ENCODE data around the gene ADGRB3.

The ADGRB3 gene

GRCh38 chr6:68709091-68709490 is 74.0 kb downstream of the ADGRB3 start:
- no peak for DNase-seq (ENCODE audit: low spot score)

GRCh38 chr6:68709882-68710281 is 74.8 kb downstream of the ADGRB3 start:
- DNase-seq (ENCODE audit: low spot score): no peak

GRCh38 chr6:68710496-68710895 is 75.4 kb downstream of the ADGRB3 start:
- DNase-seq (ENCODE audit: low spot score): no peak

GRCh38 chr6:68710916-68711315 is 75.8 kb downstream of the ADGRB3 start:
- no peak for DNase-seq (ENCODE audit: low spot score)

GRCh38 chr6:68711386-68712000 is 76.4 kb downstream of the ADGRB3 start:
- DNase-seq (ENCODE audit: low spot score): no peak

GRCh38 chr6:68716620-68717019 is 81.5 kb downstream of the ADGRB3 start:
- no peak for DNase-seq (ENCODE audit: low spot score)

- DNase-seq (ENCODE audit: low spot score): no peak
Observed at GRCh38 chr6:68718385-68719073, 83.4 kb downstream of the ADGRB3 start.

GRCh38 chr6:68719761-68720160 is 84.7 kb downstream of the ADGRB3 start:
- DNase-seq (ENCODE audit: low spot score): no peak

GRCh38 chr6:68722891-68723527 is 87.9 kb downstream of the ADGRB3 start:
- no peak for DNase-seq (ENCODE audit: low spot score)

- no peak for DNase-seq (ENCODE audit: low spot score)
Observed at GRCh38 chr6:68724060-68724459, 89.0 kb downstream of the ADGRB3 start.

GRCh38 chr6:68726337-68726736 is 91.3 kb downstream of the ADGRB3 start:
- no peak for DNase-seq (ENCODE audit: low spot score)

- no peak for DNase-seq (ENCODE audit: low spot score)
Observed at GRCh38 chr6:68726992-68727391, 91.9 kb downstream of the ADGRB3 start.

- DNase-seq (ENCODE audit: low spot score): no peak
Observed at GRCh38 chr6:68727699-68728098, 92.6 kb downstream of the ADGRB3 start.

GRCh38 chr6:68728159-68728979 is 93.3 kb downstream of the ADGRB3 start:
- no peak for DNase-seq (ENCODE audit: low spot score)

GRCh38 chr6:68729377-68729903 is 94.4 kb downstream of the ADGRB3 start:
- DNase-seq (ENCODE audit: low spot score): no peak

- no peak for DNase-seq (ENCODE audit: low spot score)
Observed at GRCh38 chr6:68730291-68731054, 95.4 kb downstream of the ADGRB3 start.

- no peak for DNase-seq (ENCODE audit: low spot score)
Observed at GRCh38 chr6:68732423-68732822, 97.3 kb downstream of the ADGRB3 start.

GRCh38 chr6:68735866-68736265 is 100.8 kb downstream of the ADGRB3 start:
- DNase-seq (ENCODE audit: low spot score): no peak

- DNase-seq (ENCODE audit: low spot score): no peak
Observed at GRCh38 chr6:68737061-68737460, 102.0 kb downstream of the ADGRB3 start.

GRCh38 chr6:68738039-68738438 is 103.0 kb downstream of the ADGRB3 start:
- DNase-seq (ENCODE audit: low spot score): no peak

- no peak for DNase-seq (ENCODE audit: low spot score)
Observed at GRCh38 chr6:68740828-68741500, 105.9 kb downstream of the ADGRB3 start.
